Naive B cell (primary cell): ENCODE data around the gene CSDE1. TPM values are rescaled to one million over a fixed set of nuclear protein-coding genes. Genes with fewer than 3 reads are reported as not detected.

Experiments used
- ATAC-seq, 2 donors: fragments of 150-1000 bp; cut with Tn5 transposase; 2 replicates each; pipeline ENCODE4 v1.10.0; 2021; ENCODE audit warnings: low read depth in 2 of 2, mild to moderate bottlenecking in 2 of 2, moderate library complexity in 2 of 2
- DNase-seq: peaks from one replicate; pipeline ENCODE4 v3.0.0; 2022
- H3K27ac Mint-ChIP-seq, 6 donors: one replicate each; pipeline ENCODE4 v1.8.0; 2020 to 2022; ENCODE audit warnings: mild to moderate bottlenecking in 6 of 6, mixed read lengths in 6 of 6, moderate library complexity in 5 of 6, inconsistent platforms in 2 of 6
- H3K27me3 Mint-ChIP-seq, 3 donors: one replicate each; pipeline ENCODE4 v1.8.0; 2021 to 2022; ENCODE audit warnings: mixed read lengths in 3 of 3, mild to moderate bottlenecking in 1 of 3
- H3K36me3 Mint-ChIP-seq, 2 donors: one replicate each; pipeline ENCODE4 v1.8.0; 2020 to 2022; ENCODE audit warnings: mixed read lengths in 2 of 2, inconsistent platforms in 1 of 2, mild to moderate bottlenecking in 1 of 2
- H3K4me1 Mint-ChIP-seq, 3 donors: one replicate each; pipeline ENCODE4 v1.8.0; 2020 to 2022; ENCODE audit warnings: mixed read lengths in 3 of 3, inconsistent platforms in 1 of 3, mild to moderate bottlenecking in 1 of 3, moderate library complexity in 1 of 3
- H3K4me3 Mint-ChIP-seq, 8 donors: one replicate each; pipeline ENCODE4 v1.8.0; 2020 to 2022; ENCODE audit warnings: mild to moderate bottlenecking in 8 of 8, mixed read lengths in 8 of 8, moderate library complexity in 8 of 8, inconsistent platforms in 2 of 8
- H3K9me3 Mint-ChIP-seq, 7 donors: one replicate each; pipeline ENCODE4 v1.8.0; 2020 to 2022; ENCODE audit warnings: mixed read lengths in 7 of 7, mild to moderate bottlenecking in 5 of 7, inconsistent platforms in 2 of 7, moderate library complexity in 1 of 7
- polyA plus RNA-seq, 6 donors: library from polyadenylated mRNA; unstranded; fragments of 300-500 nt; fragmentation: Illumina TruSeq; gene quantifications; one replicate each; pipeline ENCODE4 v1.2.3, GENCODE V29; 2021; ENCODE audit warnings: low read depth in 6 of 6

The CSDE1 gene
- polyA plus RNA-seq, 6 donors from 2014 or later: 313 to 339 (median 320) TPM

- H3K27me3 Mint-ChIP-seq: peaks cover 35 to 49% (median 43%) of the 10 kb centered on the region in 3 donors
- DNase-seq (no peak), ATAC-seq (no peak)
- H3K4me1 Mint-ChIP-seq: no peaks in the 10 kb centered on the region
- H3K9me3 Mint-ChIP-seq: no peaks in the 10 kb centered on the region
- no peaks in the 10 kb centered on the region for H3K36me3 Mint-ChIP-seq
- no peak overlapping the region for H3K4me3 Mint-ChIP-seq
- H3K27ac Mint-ChIP-seq: peak overlapping the region in 1 of 6 donors; percentile 61
These were observed 66.7 kb downstream of the CSDE1 start for GRCh38 chr1:114691061-114691460.

GRCh38 chr1:114690148-114690547 lies 67.6 kb downstream of the CSDE1 start:
- H3K4me1 Mint-ChIP-seq: no peaks in the 10 kb centered on the region
- ATAC-seq (no peak), DNase-seq (no peak)
- H3K27me3 Mint-ChIP-seq: peaks cover 42 to 52% (median 47%) of the 10 kb centered on the region in 3 donors
- no peaks in the 10 kb centered on the region for H3K36me3 Mint-ChIP-seq
- H3K27ac Mint-ChIP-seq: no peak overlapping the region
- H3K4me3 Mint-ChIP-seq: no peak overlapping the region
- no peaks in the 10 kb centered on the region for H3K9me3 Mint-ChIP-seq

GRCh38 chr1:114688526-114688925 lies 69.3 kb downstream of the CSDE1 start:
- ATAC-seq: no peak
- Mint-ChIP-seq H3K27ac (no peak overlapping the region), H3K27me3 (peaks cover 47 to 60% (median 59%) of the 10 kb centered on the region in 3 donors)

GRCh38 chr1:114685851-114686250 lies 71.9 kb downstream of the CSDE1 start:
- no peak for ATAC-seq
- Mint-ChIP-seq H3K36me3 (no peaks in the 10 kb centered on the region), H3K27me3 (peaks cover 57 to 76% (median 59%) of the 10 kb centered on the region in 3 donors), H3K27ac (no peak overlapping the region), H3K4me1 (no peaks in the 10 kb centered on the region), H3K4me3 (no peak overlapping the region), H3K9me3 (no peaks in the 10 kb centered on the region)
- DNase-seq: no peak

More at GRCh38 chr1:114688526-114688925, 69.3 kb downstream of the CSDE1 start:
- no peaks in the 10 kb centered on the region for H3K4me1 Mint-ChIP-seq
- no peak for DNase-seq
- no peaks in the 10 kb centered on the region for H3K9me3 Mint-ChIP-seq
- H3K36me3 Mint-ChIP-seq: no peaks in the 10 kb centered on the region
- H3K4me3 Mint-ChIP-seq: no peak overlapping the region

- Mint-ChIP-seq H3K27me3 (peaks cover 31 to 47% (median 46%) of the 10 kb centered on the region in 3 donors), H3K36me3 (no peaks in the 10 kb centered on the region)
These were observed 80.1 kb downstream of the CSDE1 start for GRCh38 chr1:114677691-114678090.

GRCh38 chr1:114676115-114676514 lies 81.7 kb downstream of the CSDE1 start:
- DNase-seq (no peak), ATAC-seq (no peak)
- Mint-ChIP-seq H3K4me3 (no peak overlapping the region), H3K36me3 (no peaks in the 10 kb centered on the region), H3K27ac (no peak overlapping the region), H3K9me3 (no peaks in the 10 kb centered on the region), H3K27me3 (peaks cover 36 to 40% (median 40%) of the 10 kb centered on the region in 3 donors), H3K4me1 (no peaks in the 10 kb centered on the region)

More at GRCh38 chr1:114677691-114678090, 80.1 kb downstream of the CSDE1 start:
- no peaks in the 10 kb centered on the region for H3K4me1 Mint-ChIP-seq
- H3K9me3 Mint-ChIP-seq: no peaks in the 10 kb centered on the region
- no peak overlapping the region for H3K27ac Mint-ChIP-seq
- H3K4me3 Mint-ChIP-seq: no peak overlapping the region
- ATAC-seq (no peak), DNase-seq (no peak)

- H3K27me3 Mint-ChIP-seq: peaks cover 25 to 46% (median 35%) of the 10 kb centered on the region in 3 donors
- peaks cover 0 to 10% (median 9%) of the 10 kb centered on the region in 3 donors for H3K4me1 Mint-ChIP-seq
- H3K36me3 Mint-ChIP-seq: peaks cover 0 to 2% of the 10 kb centered on the region in 2 donors
- no peak overlapping the region for H3K27ac Mint-ChIP-seq
- no peak for ATAC-seq
- DNase-seq: no peak
- no peak overlapping the region for H3K4me3 Mint-ChIP-seq
- H3K9me3 Mint-ChIP-seq: no peaks in the 10 kb centered on the region
These were observed 85.9 kb downstream of the CSDE1 start for GRCh38 chr1:114671939-114672275.

- Mint-ChIP-seq H3K27me3 (peaks cover 21 to 46% (median 35%) of the 10 kb centered on the region in 3 donors), H3K4me1 (peaks cover 0 to 10% (median 9%) of the 10 kb centered on the region in 3 donors), H3K27ac (peak overlapping the region in 1 of 6 donors; percentile 8), H3K36me3 (peaks cover 0 to 4% of the 10 kb centered on the region in 2 donors), H3K4me3 (peak overlapping the region in 4 of 8 donors; percentile 29 to 96 (median 68)), H3K9me3 (no peaks in the 10 kb centered on the region)
- DNase-seq: no peak
- no peak for ATAC-seq
These were observed 86.5 kb downstream of the CSDE1 start for GRCh38 chr1:114671011-114671938.

- Mint-ChIP-seq H3K27me3 (peaks cover 23 to 45% (median 35%) of the 10 kb centered on the region in 3 donors), H3K36me3 (peaks cover 0 to 4% of the 10 kb centered on the region in 2 donors), H3K4me1 (peaks cover 0 to 10% (median 9%) of the 10 kb centered on the region in 3 donors), H3K27ac (peak overlapping the region in 5 of 6 donors; percentile 24 to 93 (median 79)), H3K4me3 (peak overlapping the region; percentile 89 to 98 (median 96)), H3K9me3 (no peaks in the 10 kb centered on the region)
- DNase-seq (peak; percentile 80), ATAC-seq (peak; percentile 95 to 96)
These were observed 87.4 kb downstream of the CSDE1 start for GRCh38 chr1:114670083-114671010.

- Mint-ChIP-seq H3K27ac (peak within 1 kb of the TSS in 5 of 6 donors; percentile 24 to 93 (median 79)), H3K36me3 (peaks cover 0 to 4% of the 10 kb centered on the region in 2 donors), H3K4me3 (peak within 1 kb of the TSS; percentile 89 to 98 (median 96)), H3K9me3 (no peaks in the 10 kb centered on the region), H3K4me1 (peaks cover 0 to 10% (median 9%) of the 10 kb centered on the region in 3 donors), H3K27me3 (peaks cover 23 to 39% (median 28%) of the 10 kb centered on the region in 3 donors)
- no peak for DNase-seq
- ATAC-seq: peak; percentile 61 to 64
These were observed 88.2 kb downstream of the CSDE1 start, which contains the start of gene DENND2C for GRCh38 chr1:114669562-114670082. TSS of gene DENND2C (minus strand) at chr1:114670049. CDS start at chr1:114625984, 44,065 bp downstream.

GRCh38 chr1:114668784-114669561 lies 88.8 kb downstream of the CSDE1 start:
- Mint-ChIP-seq H3K36me3 (peaks cover 0 to 4% of the 10 kb centered on the region in 2 donors), H3K4me3 (peak overlapping the region; percentile 89 to 98 (median 96)), H3K27ac (peak overlapping the region in 3 of 6 donors; percentile 13 to 26 (median 24)), H3K27me3 (peaks cover 21 to 35% (median 23%) of the 10 kb centered on the region in 3 donors), H3K9me3 (no peaks in the 10 kb centered on the region), H3K4me1 (peaks cover 0 to 10% (median 9%) of the 10 kb centered on the region in 3 donors)
- no peak for DNase-seq
- ATAC-seq: no peak

GRCh38 chr1:114668373-114668772 lies 89.4 kb downstream of the CSDE1 start:
- H3K4me1 Mint-ChIP-seq: peaks cover 0 to 10% (median 9%) of the 10 kb centered on the region in 3 donors
- H3K27ac Mint-ChIP-seq: no peak overlapping the region

More at GRCh38 chr1:114668373-114668772, 89.4 kb downstream of the CSDE1 start:
- DNase-seq (no peak), ATAC-seq (no peak)
- peaks cover 20 to 34% (median 20%) of the 10 kb centered on the region in 3 donors for H3K27me3 Mint-ChIP-seq
- H3K4me3 Mint-ChIP-seq: peak overlapping the region in 2 of 8 donors; percentile 90 to 98
- H3K36me3 Mint-ChIP-seq: peaks cover 0 to 4% of the 10 kb centered on the region in 2 donors
- H3K9me3 Mint-ChIP-seq: no peaks in the 10 kb centered on the region
